Stimulated activated CD8-positive, alpha-beta memory T cell treated with anti-CD3 and anti-CD28 coated beads, Interleukin-15, amount 100 ng/mL, for 48 hours (primary cell): ENCODE data around the gene RHOT1.
"Not testable (repeated sequence)": the region's sequence is repeated elsewhere in the genome, so short reads cannot be mapped to it uniquely, and the experiment has no call there.

ENCODE experiments used
- DNase-seq, 2 donors: peaks; one replicate each; pipeline ENCODE4 v3.0.0-alpha.2; 2020; ENCODE audit warnings: low read depth in 2 of 2

The RHOT1 gene

DNA sequence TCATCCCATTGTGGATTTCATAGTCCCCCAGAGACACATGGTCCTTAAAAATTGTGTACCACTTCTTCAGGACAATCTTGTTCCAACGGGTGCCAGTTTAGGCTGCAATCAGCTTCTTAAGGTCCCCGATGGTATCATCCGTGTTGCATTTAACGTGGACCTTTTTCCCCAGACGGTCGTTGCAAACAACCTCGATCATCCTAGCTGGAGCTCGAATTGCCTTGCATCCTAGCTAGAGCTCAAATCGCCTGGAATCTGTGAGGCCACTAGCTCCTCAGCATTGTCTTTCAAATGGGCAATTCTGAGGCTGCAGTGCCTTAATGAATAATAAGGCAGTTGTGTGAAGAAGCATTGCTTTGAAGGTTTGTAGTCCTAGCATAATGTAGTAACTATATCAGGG is 85.6 kb downstream of the RHOT1 start:
- no peak for DNase-seq

GRCh38 chr17:32235588-32235987 is 93.3 kb downstream of the RHOT1 start:
- DNase-seq = no peak

- DNase-seq = no peak
Measured at GRCh38 chr17:32239456-32239855, 97.2 kb downstream of the RHOT1 start.

- no peak for DNase-seq
Measured at GRCh38 chr17:32240750-32241149, 98.4 kb downstream of the RHOT1 start.

DNA sequence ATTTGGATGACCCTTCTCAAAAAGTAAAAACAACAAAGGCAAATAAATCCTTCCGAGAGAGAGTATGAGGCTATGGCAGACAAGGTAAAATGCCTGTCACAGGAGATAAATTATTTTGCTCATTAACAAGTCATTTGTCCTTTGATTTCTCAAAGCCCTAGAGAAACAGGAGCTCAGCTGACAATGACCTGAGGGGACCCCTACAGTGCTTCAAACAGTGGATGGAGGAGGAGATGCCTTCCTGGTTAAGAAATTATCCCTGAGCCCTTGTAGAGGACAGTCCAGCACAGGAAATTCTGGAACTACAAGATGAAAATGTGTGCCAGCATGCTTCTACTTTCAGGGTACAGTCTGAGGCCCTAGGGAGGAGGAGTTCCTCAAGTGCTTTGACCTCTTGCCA is 99.3 kb downstream of the RHOT1 start:
- no peak for DNase-seq

DNA sequence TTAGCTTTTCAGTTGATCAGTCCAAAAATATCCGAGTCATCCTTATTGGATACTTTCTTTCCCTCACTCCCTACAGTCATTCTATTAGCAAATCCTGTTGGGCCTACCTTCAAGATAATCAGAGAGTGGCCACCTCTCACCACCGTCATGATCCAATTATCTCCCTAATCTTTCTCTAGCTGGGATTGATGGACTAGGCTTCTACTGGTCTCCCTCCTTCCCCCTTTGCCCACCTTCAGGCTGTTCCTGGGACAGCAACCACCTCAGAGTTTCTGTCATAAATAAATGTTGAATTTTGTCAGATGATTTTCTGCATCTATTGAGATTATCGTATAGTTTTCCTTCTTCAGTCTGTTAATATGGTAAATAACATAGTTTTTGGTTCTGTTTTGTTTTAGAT is 107.2 kb downstream of the RHOT1 start:
- DNase-seq = no peak

DNA sequence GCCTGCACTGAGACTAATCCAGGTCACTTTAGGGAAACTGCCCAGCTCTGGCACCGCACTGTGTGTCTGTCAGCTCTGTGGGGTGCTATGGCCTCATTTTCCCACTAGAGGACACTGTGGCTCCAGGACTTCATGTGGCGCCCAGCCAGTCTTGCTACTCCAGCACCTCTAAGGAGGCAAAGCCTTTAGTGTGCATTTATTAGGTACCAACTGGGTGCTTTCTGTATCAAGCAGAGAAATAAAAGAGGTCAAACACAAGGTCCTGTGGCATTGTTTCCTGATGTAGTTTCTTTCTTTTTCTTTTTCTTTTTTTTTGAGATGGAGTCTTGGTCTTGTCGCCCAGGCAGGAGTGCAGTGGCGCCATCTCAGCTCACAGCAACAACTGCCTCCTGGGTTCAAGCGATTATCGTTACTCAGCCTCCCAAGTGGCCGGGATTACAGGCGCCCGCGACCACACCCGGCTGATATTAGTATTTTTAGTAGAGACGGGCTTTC is 110.9 kb downstream of the RHOT1 start:
- peak; percentile 41 to 59 for DNase-seq

DNA sequence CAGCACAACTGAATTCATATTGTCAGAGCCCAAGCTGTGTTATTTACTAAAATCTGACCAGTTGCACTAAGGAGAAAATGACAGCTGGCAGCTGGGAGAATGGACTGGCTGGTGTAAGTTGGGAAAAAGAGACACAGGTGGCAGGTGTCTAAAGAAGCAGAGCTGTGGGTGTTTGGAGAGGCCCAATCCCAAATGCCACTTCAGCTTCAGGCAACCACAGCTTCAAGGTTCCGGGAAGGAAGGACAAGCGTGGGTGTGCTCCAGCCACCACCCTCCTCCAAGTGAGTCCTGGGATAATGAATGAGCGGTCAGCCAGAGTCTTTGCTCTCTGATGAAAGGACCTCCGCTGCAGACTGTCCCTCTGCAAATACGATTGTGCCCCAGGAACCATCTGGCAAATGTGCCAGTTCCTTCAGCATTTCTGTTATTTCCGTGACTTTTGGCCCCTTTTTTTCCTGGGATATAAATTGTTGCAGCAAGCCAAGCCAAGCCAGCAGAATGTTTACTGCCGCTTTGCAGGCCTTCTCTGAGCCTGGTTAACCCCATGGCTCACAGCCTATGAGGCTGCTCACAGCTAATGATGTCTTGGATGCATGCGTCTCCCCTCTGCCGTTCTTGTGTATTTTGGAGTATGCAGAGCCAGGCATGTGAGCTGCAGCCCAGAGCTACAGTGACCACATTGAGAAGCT is 113.9 kb downstream of the RHOT1 start:
- no peak for DNase-seq

DNA sequence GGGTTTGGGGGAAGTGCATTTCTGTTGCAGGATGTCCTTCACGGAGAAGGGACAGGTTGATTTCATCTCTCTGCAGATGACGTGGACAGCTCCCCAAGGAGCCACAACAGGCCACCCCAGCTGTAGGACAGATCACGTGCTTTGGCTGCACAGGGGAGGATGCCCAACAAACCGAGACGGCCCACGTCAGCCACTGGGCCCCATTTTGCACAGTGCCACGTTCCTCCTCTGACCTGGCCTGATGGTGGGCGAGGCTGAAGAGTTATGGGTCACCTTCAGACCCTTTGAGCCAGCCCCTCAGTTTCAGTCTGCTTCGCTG is 114.4 kb downstream of the RHOT1 start:
- no peak for DNase-seq

DNA sequence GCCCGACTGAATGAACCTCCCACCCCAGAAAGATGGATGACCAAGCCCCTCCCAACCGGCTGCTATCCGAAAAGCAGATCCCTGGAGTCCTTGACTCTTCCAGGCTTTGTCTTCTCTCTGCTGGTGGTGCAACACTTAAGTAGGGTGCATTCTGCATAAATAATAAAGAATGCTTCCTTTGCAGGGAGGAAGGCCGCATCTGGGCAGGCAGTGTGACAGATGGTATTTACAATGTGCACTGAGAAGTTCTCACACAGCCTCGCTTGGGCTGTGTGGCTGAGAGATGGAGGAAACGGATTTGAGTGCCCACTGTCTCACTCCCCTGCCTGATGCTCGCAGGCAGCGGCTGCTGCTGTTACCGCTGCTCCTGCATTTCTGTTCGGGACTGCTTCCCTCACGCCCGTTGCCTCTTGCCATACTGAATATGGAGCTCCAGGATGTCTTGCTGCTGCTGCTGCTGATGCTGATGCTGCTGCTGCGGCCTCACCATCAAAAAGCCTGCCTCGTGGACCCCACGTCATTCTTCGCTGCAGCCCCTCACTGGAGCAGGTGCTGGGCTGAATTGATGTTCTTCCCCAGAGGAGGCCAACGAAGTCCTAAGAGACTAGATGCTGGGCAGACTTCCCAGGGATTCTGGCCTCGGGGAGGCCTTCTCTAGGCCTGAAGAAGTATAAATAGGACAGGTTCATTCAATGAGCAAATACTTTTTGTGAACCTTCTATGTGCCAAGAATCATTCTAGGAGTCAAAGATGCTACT is 116.3 kb downstream of the RHOT1 start:
- no peak for DNase-seq

DNA sequence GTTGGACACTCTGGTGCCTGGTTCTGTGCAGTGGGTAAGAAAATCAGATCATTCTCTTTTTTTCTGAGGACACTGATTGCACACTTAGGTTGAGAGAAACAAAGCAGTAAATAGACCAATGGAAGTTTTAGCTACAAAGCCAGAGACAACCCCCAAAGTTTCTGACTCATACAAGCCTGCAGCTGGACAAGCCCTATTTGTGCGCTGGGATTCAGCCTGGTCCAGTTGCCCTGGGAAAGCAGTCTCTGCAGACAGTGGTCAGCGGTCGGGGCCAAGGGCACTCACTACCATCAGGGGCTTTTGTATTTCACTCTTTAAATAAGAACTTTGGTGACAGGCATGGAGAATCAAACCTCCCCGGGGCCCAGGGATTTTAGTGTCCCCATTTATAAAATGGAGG is 117.3 kb downstream of the RHOT1 start:
- DNase-seq = no peak

DNA sequence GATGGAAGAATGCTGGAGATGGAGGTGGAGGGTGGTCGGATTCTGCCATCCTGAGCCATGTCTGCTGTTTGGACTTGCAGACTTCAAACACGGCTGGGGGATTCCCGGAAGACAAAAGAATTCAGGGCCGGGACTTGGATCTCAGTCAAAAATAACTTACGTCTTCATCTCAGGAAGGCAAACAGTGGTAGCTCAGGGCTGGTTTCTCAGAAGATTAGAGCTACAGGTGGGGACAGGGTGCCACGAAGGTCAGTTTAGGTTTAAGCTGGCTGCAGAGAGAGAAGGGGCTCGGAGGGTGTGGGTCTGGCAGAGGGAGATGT is 119.1 kb downstream of the RHOT1 start:
- no peak for DNase-seq

- no peak for DNase-seq
Measured at GRCh38 chr17:32261936-32262510, 119.7 kb downstream of the RHOT1 start.

GRCh38 chr17:32263515-32263914 is 121.2 kb downstream of the RHOT1 start:
- DNase-seq = not testable (repeated sequence)

DNA sequence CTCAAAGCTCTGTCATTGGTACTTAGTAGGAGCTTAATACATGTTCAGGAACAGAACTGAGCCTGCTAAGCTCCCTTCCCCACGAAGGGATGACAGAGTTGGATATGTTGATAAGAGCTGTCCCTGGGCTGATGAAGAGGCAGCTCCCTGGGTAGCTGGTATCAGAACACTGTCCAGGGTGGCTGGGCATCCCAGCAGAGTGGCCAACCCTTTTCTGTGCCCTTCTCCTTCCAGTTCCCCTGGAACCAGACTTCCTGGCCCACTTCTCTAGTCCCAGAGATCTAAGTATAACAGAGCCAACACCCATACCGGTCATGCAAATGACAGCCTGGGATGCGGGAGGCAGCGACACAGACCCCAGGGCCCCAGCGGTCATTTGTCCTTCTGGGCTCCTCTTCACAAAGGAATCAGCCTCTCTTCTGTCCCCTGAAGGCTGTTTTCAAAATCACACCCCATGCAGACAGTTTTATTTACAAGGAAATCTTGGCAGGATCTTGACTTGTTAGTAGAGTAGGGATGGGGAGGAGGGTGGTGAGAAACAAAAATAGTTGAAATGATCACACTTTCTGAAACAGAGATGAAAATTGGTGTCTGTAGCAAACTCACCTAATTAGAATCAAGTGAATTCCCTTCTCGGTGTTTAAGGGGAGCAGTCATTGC is 122.0 kb downstream of the RHOT1 start:
- DNase-seq = no peak

DNA sequence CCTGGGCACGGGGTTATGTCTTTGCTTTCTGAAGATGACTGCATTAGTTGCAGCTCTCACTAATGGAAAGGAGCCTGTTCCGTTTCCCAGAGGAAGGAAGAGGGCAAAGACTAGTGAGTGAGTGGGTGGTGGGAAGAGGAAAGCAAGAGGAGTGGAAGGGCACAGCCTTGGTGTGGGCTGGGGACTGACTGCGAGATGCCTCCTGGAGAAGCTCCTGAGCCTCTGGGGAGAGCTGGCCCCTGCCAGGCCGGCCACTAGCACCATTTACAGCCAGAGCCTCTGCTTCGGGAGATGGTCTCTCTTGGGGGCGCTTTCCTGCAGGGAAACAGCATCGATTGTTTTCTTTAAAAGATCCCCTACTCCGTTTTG is 122.5 kb downstream of the RHOT1 start:
- DNase-seq = no peak

DNA sequence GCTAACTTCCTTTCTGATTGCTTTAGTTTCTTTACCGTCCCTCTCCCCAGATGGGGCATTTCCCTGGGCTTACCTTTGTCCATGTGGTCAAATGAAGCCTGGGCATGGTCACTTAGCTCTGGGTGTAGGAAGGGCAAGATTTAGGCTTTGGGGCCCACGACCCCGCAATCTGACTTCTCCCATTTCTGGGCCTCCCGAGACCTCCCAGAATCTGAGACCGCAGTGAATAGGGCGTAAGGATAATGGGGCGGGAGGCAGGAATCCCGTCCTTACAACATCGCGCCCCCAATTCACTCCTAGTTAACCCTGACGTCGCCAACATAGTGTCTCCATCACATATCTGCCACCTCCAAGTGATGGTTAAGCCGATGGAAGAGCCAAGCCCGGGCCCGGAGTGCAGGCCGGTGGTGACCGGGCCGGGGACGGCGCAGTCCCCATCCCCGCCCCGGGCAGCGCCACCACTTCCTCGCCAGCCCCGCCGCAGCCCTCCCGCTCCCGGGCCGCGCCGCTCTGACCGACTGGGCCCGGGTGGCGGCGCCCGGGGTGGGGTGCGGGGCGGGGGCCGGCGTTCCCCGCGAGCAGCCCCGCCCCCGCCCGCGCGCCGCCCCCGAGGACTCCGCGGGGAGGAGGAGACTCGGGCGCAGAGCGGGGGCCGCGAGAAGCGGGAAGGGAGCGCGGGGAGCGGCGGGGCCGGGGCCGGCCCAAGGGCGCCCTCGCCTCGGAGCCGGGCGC is 123.1 kb downstream of the RHOT1 start, which contains the start of gene RHBDL3:
Gene RHBDL3 (plus strand): TSS at position 641 of the 732 bp plus-strand sequence. CDS start 358 bp downstream, outside the sequence.
- no peak for DNase-seq

GRCh38 chr17:32266051-32266388 is 123.7 kb downstream of the RHOT1 start:
- DNase-seq = no peak

- DNase-seq = peak in 1 of 2 donors; percentile 32
Measured at GRCh38 chr17:32266389-32267301, 124.3 kb downstream of the RHOT1 start.

- no peak for DNase-seq
Measured at GRCh38 chr17:32267690-32268205, 125.4 kb downstream of the RHOT1 start.
